Transverse colon (tissue), 4 donors: ENCODE measurements around the gene C17orf100. TPM values are rescaled to one million over a fixed set of nuclear protein-coding genes. Genes with fewer than 3 reads are reported as not detected.

Source experiments
- DNase-seq: peaks from one replicate; pipeline ENCODE4 v3.0.0-alpha.2; 2019
- H3K27ac ChIP-seq, 4 donors: fragments of 200-600 bp; sonication (generic); 2 replicates each; pipeline ENCODE4 v1.5.1; 2016 to 2018; ENCODE audit warnings: inconsistent platforms in 4 of 4
- H3K27me3 ChIP-seq: fragments of 200-600 bp; sonication (generic); 2 replicates; pipeline ENCODE4 v1.5.1; 2017; ENCODE audit warnings: inconsistent platforms
- H3K36me3 ChIP-seq, 4 donors: fragments of 200-600 bp; sonication (generic); 2 replicates each; pipeline ENCODE4 v1.5.1; 2017 to 2019; ENCODE audit warnings: inconsistent platforms in 4 of 4
- H3K4me1 ChIP-seq, 4 donors: fragments of 200-600 bp; sonication (generic); 2 replicates each; pipeline ENCODE4 v1.5.1; 2017 to 2020; ENCODE audit warnings: inconsistent platforms in 4 of 4
- H3K4me3 ChIP-seq, 4 donors: fragments of 200-600 bp; sonication (generic); 1 replicate in 1 of 4; 2 replicates in 3 of 4; pipeline versions ENCODE4 v1.5.1 to v1.6.1; 2017 to 2019; ENCODE audit warnings: inconsistent platforms in 4 of 4
- H3K9me3 ChIP-seq, 2 donors: fragments of 200-600 bp; sonication (generic); 2 replicates each; pipeline ENCODE4 v1.5.1; 2017 to 2019; ENCODE audit warnings: inconsistent platforms in 2 of 2
- CTCF ChIP-seq, 5 experiments: fragments of 200-600 bp in 3 of 5; fragments of 450-650 bp in 2 of 5; sonication (generic) in 3 of 5; IDR thresholded peaks; 1 replicate in 2 of 5; 2 replicates in 3 of 5; pipeline ENCODE4 v1.5.1; 2016 to 2017; ENCODE audit warnings: antibody characterized with exemption in 5 of 5, inconsistent platforms in 3 of 5, mild to moderate bottlenecking in 2 of 5, moderate library complexity in 1 of 5
- EP300 ChIP-seq: sonication (generic); formaldehyde crosslinking; IDR thresholded peaks from one replicate; pipeline ENCODE4 v1.6.1; 2017; ENCODE audit warnings: antibody characterized with exemption, low read depth
- POLR2A ChIP-seq: fragments of 450-650 bp; IDR thresholded peaks from one replicate; pipeline ENCODE4 v1.6.1; 2016; ENCODE audit warnings: antibody characterized with exemption, mild to moderate bottlenecking, moderate library complexity
- POLR2AphosphoS5 ChIP-seq, 3 donors: sonication (generic); formaldehyde crosslinking; IDR thresholded peaks; one replicate each; pipeline ENCODE4 v1.6.1; 2016; ENCODE audit warnings: antibody characterized with exemption in 3 of 3
- WGBS, 2 donors: methylation state at CpG; one replicate each; pipeline ENCODE4 v1.1.5; 2018; ENCODE audit warnings: low coverage in 1 of 2; 5-methylcytosine and 5-hydroxymethylcytosine counted together
- in situ Hi-C, 4 donors: fragments of 200-750 bp; cut with MboI; loops; one replicate each; pipeline versions ENCODE4 v1.15.0 to v1.15.1; 2017; ENCODE audit warnings: low sequenced_read_pairs in 3 of 4, low pct_ligation_motif_present in 1 of 4, low pct_unique_long_range_greater_than_20kb in 1 of 4
- intact Hi-C: fragments of 100-400 bp; cut with DNase I; formaldehyde crosslinking; loops from one replicate; pipeline ENCODE4 v1.15.1; 2023; ENCODE audit warnings: low total_unique reads
- total RNA-seq, 4 donors: library from RNA; depleted of rRNA; stranded (reverse); fragments of >200 nt; gene quantifications; one replicate each; pipeline ENCODE4 v1.1.0, GENCODE V29; 2016

Gene C17orf100
- total RNA-seq, 4 donors from 2014 or later, result 1.4 to 1.7 TPM; not detected in 2

GRCh38 chr17:6608321-6608720, 43.2 kb upstream of the C17orf100 start:
- H3K36me3 ChIP-seq, result peaks cover 0 to 54% (median 22%) of the 10 kb centered on the region in 4 donors
- 93% methylated on average over 3 of the region's 3 CpGs; no CpG with 5 or more reads in 1 of the 2 donors for WGBS, 2 donors
- peaks cover 0 to 5% (median 0%) of the 10 kb centered on the region in 4 donors for H3K4me1 ChIP-seq
- no peak overlapping the region for H3K27ac ChIP-seq
- H3K27me3 ChIP-seq, result no peaks in the 10 kb centered on the region
- no peak for DNase-seq
- in situ Hi-C loops, result no loop called here
- no peaks in the 10 kb centered on the region for H3K9me3 ChIP-seq
- intact Hi-C loops, result no loop called here
- H3K4me3 ChIP-seq, result no peak overlapping the region
- TF ChIP-seq POLR2AphosphoS5 (IDR thresholded peaks at IDR 0.05), result no peak
- TF ChIP-seq POLR2A, result no peak
- no peak for TF ChIP-seq CTCF (IDR thresholded peaks at IDR 0.05)
- TF ChIP-seq EP300, result no peak

- 93 to 100% methylated on average over 3 to 5 of the region's 5 CpGs for WGBS, 2 donors
- in situ Hi-C loops (no loop called here), intact Hi-C loops (loop anchor here (10.0 kb wide), 1 partner anchor 135 kb away; no protein-coding TSS in a partner anchor)
- Histone ChIP-seq H3K9me3 (no peaks in the 10 kb centered on the region), H3K4me3 (no peak overlapping the region), H3K27ac (no peak overlapping the region), H3K4me1 (no peaks in the 10 kb centered on the region), H3K27me3 (no peaks in the 10 kb centered on the region), H3K36me3 (peaks cover 0 to 54% (median 22%) of the 10 kb centered on the region in 4 donors)
- TF ChIP-seq CTCF (IDR thresholded peaks at IDR 0.05) (no peak), POLR2AphosphoS5 (IDR thresholded peaks at IDR 0.05) (no peak), POLR2A (no peak), EP300 (no peak)
- no peak for DNase-seq
Measured at GRCh38 chr17:6610011-6610410, 41.6 kb upstream of the C17orf100 start.

GRCh38 chr17:6611231-6611630, 40.3 kb upstream of the C17orf100 start:
- H3K36me3 ChIP-seq, result peaks cover 0 to 53% (median 21%) of the 10 kb centered on the region in 4 donors
- in situ Hi-C loops (no loop called here), intact Hi-C loops (loop anchor here (10.0 kb wide), 1 partner anchor 136 kb away; no protein-coding TSS in a partner anchor)
- 87 to 96% methylated on average over 3 to 4 of the region's 4 CpGs for WGBS, 2 donors
- H3K4me3 ChIP-seq, result no peak overlapping the region
- H3K9me3 ChIP-seq, result no peaks in the 10 kb centered on the region
- H3K4me1 ChIP-seq, result no peaks in the 10 kb centered on the region
- no peak for DNase-seq
- TF ChIP-seq CTCF (IDR thresholded peaks at IDR 0.05) (no peak), EP300 (no peak), POLR2AphosphoS5 (IDR thresholded peaks at IDR 0.05) (no peak), POLR2A (no peak)
- no peaks in the 10 kb centered on the region for H3K27me3 ChIP-seq
- no peak overlapping the region for H3K27ac ChIP-seq

GRCh38 chr17:6623941-6624340, 27.6 kb upstream of the C17orf100 start:
- DNase-seq, result no peak
- TF ChIP-seq EP300 (no peak), POLR2A (no peak), CTCF (IDR thresholded peaks at IDR 0.05) (no peak), POLR2AphosphoS5 (IDR thresholded peaks at IDR 0.05) (no peak)
- Histone ChIP-seq H3K36me3 (peaks cover 0 to 29% (median 5%) of the 10 kb centered on the region in 4 donors), H3K4me3 (no peak overlapping the region), H3K9me3 (no peaks in the 10 kb centered on the region), H3K27ac (no peak overlapping the region), H3K4me1 (peaks cover 0 to 4% (median 0%) of the 10 kb centered on the region in 4 donors), H3K27me3 (no peaks in the 10 kb centered on the region)
- 94 to 100% methylated on average over 2 to 3 of the region's 3 CpGs for WGBS, 2 donors
- intact Hi-C loops, result no loop called here
- in situ Hi-C loops, result no loop called here
